Measurements from ENCODE around the gene KIAA0232. TPM values are rescaled to one million over a fixed set of nuclear protein-coding genes. Genes with fewer than 3 reads are reported as not detected.

KIAA0232 gene
- total and polyA plus RNA-seq, 2 of the 8 experiments (the other 6 are each of a cell fraction or from before 2014, with no cell fraction given) = 5.6 to 23.3 TPM

GRCh38 chr4:6869944-6870343, 87.4 kb downstream of the KIAA0232 start:
- H2BK12ac ChIP-seq (ENCODE audit: low read depth, low read length) = no peak overlapping the region
- H3K56ac ChIP-seq (replicated peaks; ENCODE audit: insufficient read length, low read depth, low read length) = no peak overlapping the region
- no peak overlapping the region for H2BK5ac ChIP-seq (ENCODE audit: low read depth, low read length)
- no peak overlapping the region for H2BK20ac ChIP-seq (ENCODE audit: low read length)
- no peak overlapping the region for H3K14ac ChIP-seq (ENCODE audit: insufficient read length)
- WGBS, 2 experiments (ENCODE audit: extremely low coverage in 1 of 2, insufficient coverage in 1 of 2, insufficient read length in 1 of 2, insufficient replicate concordance in 2 of 2, low coverage in 1 of 2, low lambda C conversion rate in 2 of 2, missing lambda C conversion rate in 1 of 2) = 88% methylated on average over 2 of the region's 2 CpGs; no CpG with 5 or more reads in 1 of the 2 experiments
- FAIRE-seq (no peak), DNase-seq (ENCODE audit: low read depth in 1 of 2, low spot score in 2 of 2) (no peak)
- no peaks in the 10 kb centered on the region for H3K27me3 ChIP-seq (replicated peaks in 1 of 4; ENCODE audit: control insufficient read depth in 3 of 4, extremely low read depth in 1 of 4, insufficient read depth in 3 of 4, low read length in 3 of 4)
- H4K20me1 ChIP-seq (replicated peaks in 1 of 2; ENCODE audit: control insufficient read depth in 1 of 2, insufficient read depth in 2 of 2, low read length in 2 of 2) = peaks cover 6 to 7% of the 10 kb centered on the region in 2 experiments
- no peak overlapping the region for H3K4me3 ChIP-seq (ENCODE audit: extremely low read depth in 1 of 4, insufficient read depth in 2 of 4, low read depth in 3 of 4, low read length in 4 of 4)
- no peak overlapping the region for H3K27ac ChIP-seq (ENCODE audit: low read depth, low read length)
- H3K4me2 ChIP-seq (ENCODE audit: insufficient read depth in 1 of 2, low read depth in 2 of 2, low read length in 2 of 2) = no peak overlapping the region
- H3K79me2 ChIP-seq (ENCODE audit: control insufficient read depth in 1 of 2, insufficient read depth in 2 of 2, low read length in 2 of 2) = no peaks in the 10 kb centered on the region
- no peak overlapping the region for H2AK5ac ChIP-seq (ENCODE audit: low read depth, low read length)
- ChIA-PET POLR2A (ENCODE audit: partially characterized antibody) (interaction anchor here (0.6 kb wide), 1 partner anchor 40 kb away, joined by 4 read pairs; the partner anchor contains the start of gene TBC1D14), CTCF (ENCODE audit: partially characterized antibody) (interaction anchor here (0.7 to 10.2 kb wide), 3 partner anchors 128 to 150 kb away, joined by 3 to 182 read pairs (median 5); partner anchors contain the start of gene BLOC1S4)
- H3K23ac ChIP-seq (ENCODE audit: insufficient read length) = no peak overlapping the region
- peaks cover 5% of the 10 kb centered on the region for H3K79me1 ChIP-seq (ENCODE audit: low read depth, low read length)
- no peaks in the 10 kb centered on the region for H3K4me1 ChIP-seq (replicated peaks in 1 of 4; ENCODE audit: control insufficient read depth in 3 of 4, insufficient read depth in 4 of 4, low read length in 3 of 4)
- H3K18ac ChIP-seq (ENCODE audit: extremely low read depth, low read length) = no peak overlapping the region
- no peak overlapping the region for H3K9ac ChIP-seq (replicated peaks in 1 of 4; ENCODE audit: extremely low read depth in 1 of 4, low read depth in 3 of 4, low read length in 3 of 4)
- H3K36me3 ChIP-seq (ENCODE audit: control insufficient read depth in 2 of 4, insufficient read depth in 4 of 4, low read length in 3 of 4) = peaks cover 3 to 20% (median 9%) of the 10 kb centered on the region in 4 experiments; a peak in 6 of 8 replicates
- no peak overlapping the region for H2BK120ac ChIP-seq (replicated peaks; ENCODE audit: low read depth, low read length)
- no peaks in the 10 kb centered on the region for H3K9me3 ChIP-seq (ENCODE audit: insufficient read depth in 2 of 2, low read depth in 1 of 2, low read length in 1 of 2)
- no peaks in the 10 kb centered on the region for H3K23me2 ChIP-seq (ENCODE audit: low read depth, low read length)
- no peak overlapping the region for H4K91ac ChIP-seq (replicated peaks; ENCODE audit: insufficient read length, low read length)
- no peak overlapping the region for H3K4ac ChIP-seq (replicated peaks; ENCODE audit: insufficient read length, low read depth, low read length)
- H4K8ac ChIP-seq (ENCODE audit: extremely low read depth, insufficient read depth, low read length) = no peak overlapping the region
- H4K5ac ChIP-seq (ENCODE audit: insufficient read length, low read depth, low read length) = no peak overlapping the region
- no peak overlapping the region for H2BK15ac ChIP-seq (ENCODE audit: low read length)
- no peak overlapping the region for H2AFZ ChIP-seq (ENCODE audit: low read length)
- no peak for TF ChIP-seq CBX5 (IDR thresholded peaks at IDR 0.05; ENCODE audit: low read depth, low read length)

All from H1 (cell line).